Measurements from ENCODE around the gene LCP2. TPM values are rescaled to one million over a fixed set of nuclear protein-coding genes. Genes with fewer than 3 reads are reported as not detected.

LCP2 gene
- total and polyA plus RNA-seq, 2 donors (not counting 1 experiment from before 2014, with no cell fraction given) = 11.7 to 13.9 TPM

DNA sequence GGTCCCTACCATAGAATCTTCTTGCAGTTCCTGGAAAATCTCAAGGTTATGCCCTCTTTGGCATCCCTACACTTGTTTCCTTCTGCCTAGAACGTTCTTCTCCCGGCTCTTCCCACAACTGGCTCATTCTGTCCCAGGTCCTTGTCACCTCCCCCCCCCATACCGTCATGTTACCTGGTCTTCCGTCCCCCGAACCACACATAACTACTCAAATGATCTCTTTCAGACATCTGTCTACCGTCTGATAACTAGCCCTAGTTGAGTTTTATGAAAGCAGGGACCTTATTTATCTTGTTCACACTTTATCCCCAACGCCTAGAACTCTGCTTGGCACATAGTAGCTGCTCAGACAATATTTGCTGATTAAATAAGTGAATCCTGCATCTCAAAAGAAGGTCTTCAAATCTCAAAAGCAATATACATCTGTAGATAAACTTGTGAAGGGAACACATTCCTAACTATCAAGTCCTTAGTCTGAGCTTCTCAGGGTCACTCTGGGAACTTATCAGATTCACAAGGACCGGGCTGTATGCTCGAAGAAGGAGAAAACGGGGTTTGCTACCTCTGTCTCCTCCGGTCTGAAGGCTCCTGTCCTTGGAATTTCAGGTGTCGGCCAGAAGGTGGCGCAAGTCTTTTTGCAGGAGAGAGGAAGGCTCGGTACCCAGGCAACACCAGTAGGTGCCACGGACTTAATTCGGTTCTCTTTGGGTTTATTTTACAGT, 30.0 kb downstream of the LCP2 start:
- H3K27me3 Mint-ChIP-seq = peaks cover 13% of the 10 kb centered on the region
- Histone ChIP-seq H3K4me1 (ENCODE audit: control insufficient read depth in 2 of 2, insufficient read depth in 2 of 2, low read length in 2 of 2) (peaks cover 13 to 17% of the 10 kb centered on the region in 2 donors), H3K4me2 (replicated peaks; ENCODE audit: low read depth, low read length, poor library complexity, severe bottlenecking) (peak overlapping the region; percentile 56), H4K20me1 (ENCODE audit: control insufficient read depth, insufficient read depth, low read length, poor library complexity, severe bottlenecking) (no peaks in the 10 kb centered on the region), H3K4me3 (ENCODE audit: control extremely low read depth in 1 of 5, extremely low read depth in 1 of 5, insufficient read depth in 1 of 5, low read depth in 2 of 5, low read length in 4 of 5) (no peak overlapping the region), H2AFZ (ENCODE audit: insufficient read depth, low read depth, low read length, poor library complexity, severe bottlenecking) (no peak overlapping the region), H3K27me3 (replicated peaks in 1 of 4; ENCODE audit: control extremely low read depth in 1 of 4, control insufficient read depth in 3 of 4, insufficient read depth in 4 of 4, low read length in 3 of 4) (peaks cover 0 to 5% (median 0%) of the 10 kb centered on the region in 4 experiments), H3K9me3 (ENCODE audit: control extremely low read depth in 1 of 3, control insufficient read depth in 2 of 3, insufficient read depth in 1 of 3, low read length in 2 of 3) (no peaks in the 10 kb centered on the region), H3K9ac (ENCODE audit: low read length) (no peak overlapping the region), H3K27ac (ENCODE audit: low read length in 2 of 2) (no peak overlapping the region), H3K36me3 (replicated peaks in 1 of 2; ENCODE audit: control extremely low read depth in 1 of 2, control insufficient read depth in 1 of 2, extremely low read depth in 1 of 2, insufficient read depth in 2 of 2, low read length in 1 of 2) (peaks cover 2 to 3% of the 10 kb centered on the region in 2 experiments), H3K79me2 (ENCODE audit: control insufficient read depth, insufficient read depth, low read length) (no peaks in the 10 kb centered on the region)
- peak; percentile 95 for ATAC-seq (ENCODE audit: low read depth)
- no peak for TF ChIP-seq EZH2 (IDR thresholded peaks at IDR 0.05; ENCODE audit: borderline replicate concordance, insufficient read depth, low read depth, low read length, poor library complexity, severe bottlenecking)
- TF ChIP-seq, protein P1, sequence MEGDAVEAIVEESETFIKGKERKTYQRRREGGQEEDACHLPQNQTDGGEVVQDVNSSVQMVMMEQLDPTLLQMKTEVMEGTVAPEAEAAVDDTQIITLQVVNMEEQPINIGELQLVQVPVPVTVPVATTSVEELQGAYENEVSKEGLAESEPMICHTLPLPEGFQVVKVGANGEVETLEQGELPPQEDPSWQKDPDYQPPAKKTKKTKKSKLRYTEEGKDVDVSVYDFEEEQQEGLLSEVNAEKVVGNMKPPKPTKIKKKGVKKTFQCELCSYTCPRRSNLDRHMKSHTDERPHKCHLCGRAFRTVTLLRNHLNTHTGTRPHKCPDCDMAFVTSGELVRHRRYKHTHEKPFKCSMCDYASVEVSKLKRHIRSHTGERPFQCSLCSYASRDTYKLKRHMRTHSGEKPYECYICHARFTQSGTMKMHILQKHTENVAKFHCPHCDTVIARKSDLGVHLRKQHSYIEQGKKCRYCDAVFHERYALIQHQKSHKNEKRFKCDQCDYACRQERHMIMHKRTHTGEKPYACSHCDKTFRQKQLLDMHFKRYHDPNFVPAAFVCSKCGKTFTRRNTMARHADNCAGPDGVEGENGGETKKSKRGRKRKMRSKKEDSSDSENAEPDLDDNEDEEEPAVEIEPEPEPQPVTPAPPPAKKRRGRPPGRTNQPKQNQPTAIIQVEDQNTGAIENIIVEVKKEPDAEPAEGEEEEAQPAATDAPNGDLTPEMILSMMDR (IDR thresholded peaks at IDR 0.05) = peak; percentile 90
- CTCF ChIA-PET = interaction anchor here (0.6 to 6.9 kb wide), 19 partner anchors 9 to 155 kb away, joined by 3 to 218 read pairs (median 7); partner anchors contain the start of gene LCP2
- H3K27ac Mint-ChIP-seq = no peak overlapping the region
- H3K4me3 Mint-ChIP-seq = peak overlapping the region; percentile 19
- POLR2A ChIA-PET = interaction anchor here (0.7 kb wide), 1 partner anchor 64 kb away, joined by 3 read pairs; no protein-coding TSS in a partner anchor
- DNase-seq = peak; percentile 85
- H3K4me1 Mint-ChIP-seq = peaks cover 19% of the 10 kb centered on the region
- H3K9me3 Mint-ChIP-seq (ENCODE audit: insufficient read depth) = no peaks in the 10 kb centered on the region
- WGBS (ENCODE audit: insufficient coverage) = 46% methylated on average over 6 of the region's 16 CpGs
- intact Hi-C loops (cut with micrococcal nuclease) = loop anchor here (1.0 to 5.0 kb wide), 6 partner anchors 35 to 165 kb away; no protein-coding TSS in a partner anchor

All from B cell (primary cell).